ENCODE data around the gene ZNF281.

The ZNF281 gene

DNA sequence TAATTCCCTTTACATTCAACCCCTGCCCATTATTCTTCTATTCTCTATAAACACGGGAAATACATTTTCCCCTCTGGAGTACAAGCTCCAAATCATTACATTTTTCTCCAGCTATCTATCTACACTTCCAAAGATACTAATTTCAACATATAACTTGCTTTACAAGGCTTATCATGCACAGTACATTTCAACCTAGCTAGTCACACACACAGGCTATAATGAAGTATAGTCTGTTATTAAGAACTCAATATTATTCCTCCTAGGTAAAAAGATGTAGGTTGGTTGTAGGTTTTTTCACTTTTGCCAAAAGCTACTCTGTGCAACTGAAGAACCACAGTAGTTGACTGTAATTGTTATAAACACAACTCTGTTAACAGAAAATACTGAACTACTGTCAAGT lies 8.1 kb downstream of the ZNF281 start:
- Histone ChIP-seq H3K4me3 (ENCODE audit: insufficient read depth in 1 of 2, low read depth in 1 of 2, low read length in 2 of 2) (no peak overlapping the region), H2BK5ac (ENCODE audit: low read depth, low read length, poor library complexity, severe bottlenecking) (no peak overlapping the region), H2BK120ac (ENCODE audit: low read depth, low read length) (no peak overlapping the region), H3K4ac (ENCODE audit: low read depth in 1 of 2, low read length in 2 of 2) (no peak overlapping the region), H3K4me1 (ENCODE audit: control insufficient read depth, insufficient read depth, low read depth, low read length) (peaks cover 3% of the 10 kb centered on the region), H4K8ac (ENCODE audit: low read length) (no peak overlapping the region), H3K18ac (ENCODE audit: low read depth in 1 of 2, low read length in 2 of 2) (no peak overlapping the region), H3K36me3 (ENCODE audit: control insufficient read depth in 1 of 2, insufficient read depth in 2 of 2, low read depth in 1 of 2, low read length in 2 of 2) (peaks cover 4 to 67% of the 10 kb centered on the region in 2 experiments), H2AK5ac (ENCODE audit: low read length, severe bottlenecking) (no peak overlapping the region), H3K79me1 (replicated peaks; ENCODE audit: low read length, poor library complexity, severe bottlenecking) (no peaks in the 10 kb centered on the region), H2AFZ (ENCODE audit: low read depth, low read length) (no peak overlapping the region), H4K91ac (ENCODE audit: low read length) (no peak overlapping the region), H3K9me3 (ENCODE audit: control insufficient read depth, low read length) (no peaks in the 10 kb centered on the region), H2BK15ac (ENCODE audit: low read depth, poor library complexity, severe bottlenecking) (no peak overlapping the region), H3K14ac (ENCODE audit: low read length in 2 of 2) (no peak overlapping the region), H2BK12ac (ENCODE audit: low read length in 2 of 2) (no peak overlapping the region), H3K9ac (ENCODE audit: low read length) (no peak overlapping the region), H3K23ac (ENCODE audit: low read length in 2 of 2) (no peak overlapping the region), H3K27ac (ENCODE audit: low read length, poor library complexity, severe bottlenecking) (no peak overlapping the region), H3K4me2 (ENCODE audit: low read length, poor library complexity, severe bottlenecking) (no peak overlapping the region), H3K27me3 (ENCODE audit: control insufficient read depth in 1 of 2, insufficient read depth in 1 of 2, low read length in 2 of 2) (no peaks in the 10 kb centered on the region)
- DNase-seq, result no peak
- 98% methylated on average over 1 of the region's 1 CpG for WGBS

DNA sequence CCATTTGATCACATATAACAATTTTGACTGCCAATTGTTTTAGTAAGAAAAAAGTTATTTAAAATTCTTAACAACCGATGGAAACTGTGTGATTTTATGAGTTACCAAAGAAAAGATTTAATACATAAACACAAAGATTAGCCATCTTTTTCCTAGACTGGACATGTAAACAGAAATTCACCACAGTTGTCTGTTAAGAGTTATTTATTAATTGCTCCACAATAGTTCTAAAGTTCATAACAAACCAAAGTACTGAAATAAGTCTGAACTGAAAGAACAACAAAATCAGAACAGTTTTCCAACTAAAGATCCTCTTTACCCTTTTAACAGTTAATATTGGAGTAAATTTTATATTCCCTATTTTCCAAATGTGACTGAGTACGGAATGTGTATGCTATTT lies 8.6 kb downstream of the ZNF281 start:
- H3K23ac ChIP-seq (ENCODE audit: low read length in 2 of 2), result no peak overlapping the region
- H3K36me3 ChIP-seq (ENCODE audit: control insufficient read depth in 1 of 2, insufficient read depth in 2 of 2, low read depth in 1 of 2, low read length in 2 of 2), result peaks cover 4 to 63% of the 10 kb centered on the region in 2 experiments
- H3K4me2 ChIP-seq (ENCODE audit: low read length, poor library complexity, severe bottlenecking), result no peak overlapping the region
- H3K14ac ChIP-seq (ENCODE audit: low read length in 2 of 2), result no peak overlapping the region
- no peak overlapping the region for H4K91ac ChIP-seq (ENCODE audit: low read length)
- DNase-seq, result peak; percentile 43
- H2AK5ac ChIP-seq (ENCODE audit: low read length, severe bottlenecking), result no peak overlapping the region
- H2BK5ac ChIP-seq (ENCODE audit: low read depth, low read length, poor library complexity, severe bottlenecking), result no peak overlapping the region
- no peaks in the 10 kb centered on the region for H3K79me1 ChIP-seq (replicated peaks; ENCODE audit: low read length, poor library complexity, severe bottlenecking)
- no peak overlapping the region for H3K18ac ChIP-seq (ENCODE audit: low read depth in 1 of 2, low read length in 2 of 2)
- no peak overlapping the region for H2BK120ac ChIP-seq (ENCODE audit: low read depth, low read length)
- WGBS, result 93% methylated on average over 1 of the region's 2 CpGs
- no peak overlapping the region for H2AFZ ChIP-seq (ENCODE audit: low read depth, low read length)
- H4K8ac ChIP-seq (ENCODE audit: low read length), result no peak overlapping the region
- H3K9ac ChIP-seq (ENCODE audit: low read length), result no peak overlapping the region
- H3K4me1 ChIP-seq (ENCODE audit: control insufficient read depth, insufficient read depth, low read depth, low read length), result peaks cover 3% of the 10 kb centered on the region
- no peak overlapping the region for H2BK12ac ChIP-seq (ENCODE audit: low read length in 2 of 2)
- H3K9me3 ChIP-seq (ENCODE audit: control insufficient read depth, low read length), result no peaks in the 10 kb centered on the region
- H3K4me3 ChIP-seq (ENCODE audit: insufficient read depth in 1 of 2, low read depth in 1 of 2, low read length in 2 of 2), result no peak overlapping the region
- H3K27me3 ChIP-seq (ENCODE audit: control insufficient read depth in 1 of 2, insufficient read depth in 1 of 2, low read length in 2 of 2), result no peaks in the 10 kb centered on the region
- no peak overlapping the region for H3K27ac ChIP-seq (ENCODE audit: low read length, poor library complexity, severe bottlenecking)
- H3K4ac ChIP-seq (ENCODE audit: low read depth in 1 of 2, low read length in 2 of 2), result no peak overlapping the region
- no peak overlapping the region for H2BK15ac ChIP-seq (ENCODE audit: low read depth, poor library complexity, severe bottlenecking)

DNA sequence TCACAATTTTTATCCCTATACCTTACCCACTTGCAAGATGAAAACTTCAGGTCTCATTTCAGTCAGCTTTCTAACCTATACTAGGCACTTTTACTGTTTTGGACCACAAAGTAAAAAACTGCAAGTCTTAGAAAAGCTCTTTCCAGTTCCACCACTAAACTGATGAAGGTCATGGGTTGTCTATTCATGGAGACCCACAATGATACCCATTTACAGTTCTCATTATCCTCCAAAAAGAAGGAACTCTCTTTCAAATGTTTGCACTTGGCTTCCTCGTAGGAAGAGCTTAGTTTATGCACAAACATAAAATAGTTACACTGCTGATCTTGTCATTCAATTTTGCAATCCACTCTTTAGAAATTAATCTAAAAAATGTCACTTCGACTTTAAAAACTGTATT lies 9.3 kb downstream of the ZNF281 start:
- Histone ChIP-seq H3K36me3 (ENCODE audit: control insufficient read depth in 1 of 2, insufficient read depth in 2 of 2, low read depth in 1 of 2, low read length in 2 of 2) (peaks cover 4 to 56% of the 10 kb centered on the region in 2 experiments), H3K14ac (ENCODE audit: low read length in 2 of 2) (no peak overlapping the region), H2BK120ac (ENCODE audit: low read depth, low read length) (no peak overlapping the region), H4K91ac (ENCODE audit: low read length) (no peak overlapping the region), H2BK15ac (ENCODE audit: low read depth, poor library complexity, severe bottlenecking) (no peak overlapping the region), H3K79me1 (replicated peaks; ENCODE audit: low read length, poor library complexity, severe bottlenecking) (no peaks in the 10 kb centered on the region), H3K23ac (ENCODE audit: low read length in 2 of 2) (no peak overlapping the region), H2AFZ (ENCODE audit: low read depth, low read length) (no peak overlapping the region), H2BK5ac (ENCODE audit: low read depth, low read length, poor library complexity, severe bottlenecking) (no peak overlapping the region), H3K27me3 (ENCODE audit: control insufficient read depth in 1 of 2, insufficient read depth in 1 of 2, low read length in 2 of 2) (no peaks in the 10 kb centered on the region), H3K4me1 (ENCODE audit: control insufficient read depth, insufficient read depth, low read depth, low read length) (peaks cover 3% of the 10 kb centered on the region), H3K18ac (ENCODE audit: low read depth in 1 of 2, low read length in 2 of 2) (no peak overlapping the region), H3K4ac (ENCODE audit: low read depth in 1 of 2, low read length in 2 of 2) (no peak overlapping the region), H4K8ac (ENCODE audit: low read length) (no peak overlapping the region), H2AK5ac (ENCODE audit: low read length, severe bottlenecking) (no peak overlapping the region), H3K9me3 (ENCODE audit: control insufficient read depth, low read length) (no peaks in the 10 kb centered on the region), H3K27ac (ENCODE audit: low read length, poor library complexity, severe bottlenecking) (no peak overlapping the region), H3K4me2 (ENCODE audit: low read length, poor library complexity, severe bottlenecking) (no peak overlapping the region), H3K4me3 (ENCODE audit: insufficient read depth in 1 of 2, low read depth in 1 of 2, low read length in 2 of 2) (no peak overlapping the region), H3K9ac (ENCODE audit: low read length) (no peak overlapping the region), H2BK12ac (ENCODE audit: low read length in 2 of 2) (no peak overlapping the region)
- no peak for DNase-seq
- 85% methylated on average over 2 of the region's 2 CpGs for WGBS

DNA sequence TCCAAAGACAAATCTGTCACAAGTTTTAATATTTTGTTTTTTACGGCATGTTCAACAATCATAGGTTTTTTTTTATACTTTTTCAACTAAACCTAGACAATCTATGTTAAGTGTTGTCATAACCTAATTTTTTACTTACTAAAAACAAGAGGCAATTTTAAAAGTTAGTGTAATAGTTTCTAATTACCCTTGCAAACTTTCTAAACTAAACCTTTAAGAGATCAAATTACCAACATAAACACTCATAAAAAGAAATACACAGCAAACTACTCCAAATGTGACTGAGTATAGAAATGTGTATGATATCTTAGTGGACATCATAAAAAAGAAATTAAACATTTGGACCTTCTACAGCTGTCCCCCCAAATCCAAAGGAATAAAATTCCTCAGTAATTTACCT lies 10.0 kb downstream of the ZNF281 start:
- no peak overlapping the region for H3K4ac ChIP-seq (ENCODE audit: low read depth in 1 of 2, low read length in 2 of 2)
- H3K4me3 ChIP-seq (ENCODE audit: insufficient read depth in 1 of 2, low read depth in 1 of 2, low read length in 2 of 2), result no peak overlapping the region
- no peak for DNase-seq
- H3K27ac ChIP-seq (ENCODE audit: low read length, poor library complexity, severe bottlenecking), result no peak overlapping the region
- H2BK5ac ChIP-seq (ENCODE audit: low read depth, low read length, poor library complexity, severe bottlenecking), result no peak overlapping the region
- H3K4me2 ChIP-seq (ENCODE audit: low read length, poor library complexity, severe bottlenecking), result no peak overlapping the region
- no peaks in the 10 kb centered on the region for H3K9me3 ChIP-seq (ENCODE audit: control insufficient read depth, low read length)
- WGBS, result no CpG with 5 or more reads among the region's 1 CpG
- H3K14ac ChIP-seq (ENCODE audit: low read length in 2 of 2), result no peak overlapping the region
- no peak overlapping the region for H3K9ac ChIP-seq (ENCODE audit: low read length)
- H2AFZ ChIP-seq (ENCODE audit: low read depth, low read length), result no peak overlapping the region
- no peak overlapping the region for H4K91ac ChIP-seq (ENCODE audit: low read length)
- H3K23ac ChIP-seq (ENCODE audit: low read length in 2 of 2), result no peak overlapping the region
- H2BK12ac ChIP-seq (ENCODE audit: low read length in 2 of 2), result no peak overlapping the region
- no peak overlapping the region for H2AK5ac ChIP-seq (ENCODE audit: low read length, severe bottlenecking)
- H3K79me1 ChIP-seq (replicated peaks; ENCODE audit: low read length, poor library complexity, severe bottlenecking), result peaks cover 1% of the 10 kb centered on the region
- H4K8ac ChIP-seq (ENCODE audit: low read length), result no peak overlapping the region
- no peak overlapping the region for H2BK120ac ChIP-seq (ENCODE audit: low read depth, low read length)
- peaks cover 3% of the 10 kb centered on the region for H3K4me1 ChIP-seq (ENCODE audit: control insufficient read depth, insufficient read depth, low read depth, low read length)
- no peak overlapping the region for H2BK15ac ChIP-seq (ENCODE audit: low read depth, poor library complexity, severe bottlenecking)
- no peak overlapping the region for H3K18ac ChIP-seq (ENCODE audit: low read depth in 1 of 2, low read length in 2 of 2)
- no peaks in the 10 kb centered on the region for H3K27me3 ChIP-seq (ENCODE audit: control insufficient read depth in 1 of 2, insufficient read depth in 1 of 2, low read length in 2 of 2)
- H3K36me3 ChIP-seq (ENCODE audit: control insufficient read depth in 1 of 2, insufficient read depth in 2 of 2, low read depth in 1 of 2, low read length in 2 of 2), result peaks cover 4 to 49% of the 10 kb centered on the region in 2 experiments

Data from mesenchymal stem cell (in vitro differentiated cells and primary cell).